PFSK-1 (cell line): ENCODE data around the gene TMEM14C.
"Not testable (repeated sequence)": the region's sequence is repeated elsewhere in the genome, so short reads cannot be mapped to it uniquely, and the experiment has no call there.

Experiments used
- POLR2AphosphoS5 ChIP-seq: IDR thresholded peaks from 2 replicates; pipeline ENCODE4 v1.6.1; 2012; ENCODE audit warnings: low read depth, mild to moderate bottlenecking, control low read depth, low read length, moderate library complexity
- SIN3A ChIP-seq: IDR thresholded peaks from 2 replicates; pipeline ENCODE4 v1.6.1; 2012; ENCODE audit warnings: mild to moderate bottlenecking, low read length, moderate library complexity, borderline replicate concordance; ENCODE audit not compliant: insufficient read depth
- TAF1 ChIP-seq: IDR thresholded peaks from 2 replicates; pipeline ENCODE4 v1.6.1; 2012; ENCODE audit warnings: low read length, control low read depth, borderline replicate concordance; ENCODE audit not compliant: insufficient read depth

DNA sequence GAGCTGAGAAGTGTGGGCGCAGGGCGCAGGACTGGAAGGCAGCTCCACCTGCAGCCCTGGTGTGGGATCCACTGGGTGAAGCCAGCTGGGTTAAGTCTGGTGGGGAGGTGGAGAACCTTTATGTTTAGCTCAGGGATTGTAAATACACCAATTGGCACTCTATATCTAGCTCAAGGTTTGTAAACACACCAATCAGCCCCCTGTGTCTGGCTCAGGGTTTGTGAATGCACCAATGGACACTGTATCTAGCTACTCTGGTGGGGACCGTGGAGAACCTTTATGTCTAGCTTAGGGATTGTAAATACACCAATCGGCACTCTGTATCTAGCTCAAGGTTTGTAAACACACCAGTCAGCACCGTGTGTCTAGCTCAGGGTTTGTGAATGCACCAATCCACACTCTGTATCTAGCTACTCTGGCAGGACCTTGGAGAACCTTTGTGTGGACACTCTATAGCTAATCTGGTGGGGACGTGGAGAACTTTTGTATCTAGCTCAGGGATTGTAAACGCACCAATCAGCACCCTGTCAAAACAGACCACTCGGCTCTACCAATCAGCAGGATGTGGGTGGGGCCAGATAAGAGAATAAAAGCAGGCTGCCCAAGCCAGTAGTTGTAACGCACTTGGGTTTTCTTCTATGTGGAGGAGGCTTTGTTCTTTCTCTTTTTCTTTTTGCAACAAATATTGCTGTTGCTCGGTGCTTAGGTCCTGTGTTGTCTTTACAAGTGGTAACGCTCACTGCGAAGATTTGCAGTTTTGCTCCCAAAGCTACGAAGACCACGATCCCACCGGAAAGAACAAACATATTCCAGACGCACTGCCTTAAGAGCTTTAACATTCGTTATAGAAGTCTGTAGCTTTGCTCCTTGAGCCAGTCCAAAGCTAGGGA, 1.7 kb upstream of the TMEM14C start:
- peak; percentile 64; the same call in 1 of the 2 replicates for TF ChIP-seq POLR2AphosphoS5
- TF ChIP-seq TAF1, SIN3A: not testable (repeated sequence)
